SK-MEL-5 (cell line): Measurements from ENCODE around the gene AJAP1. TPM values are rescaled to one million over a fixed set of nuclear protein-coding genes. Genes with fewer than 3 reads are reported as not detected.

Experiments
- DNase-seq: peaks from one replicate; pipeline ENCODE4 v3.0.0-alpha.2; 2016; ENCODE audit warnings: low read depth, low spot score
- in situ Hi-C: cut with HindIII; loops from 2 replicates; pipeline ENCODE4 v1.10.0; 2016; ENCODE audit warnings: low sequenced_read_pairs, high pct_unique_total_duplicates, low pct_unique_long_range_greater_than_20kb
- total RNA-seq: library from RNA; depleted of rRNA; stranded (reverse); fragments of >200 nt; shearing (Covaris generic); gene quantifications from 2 replicates; pipeline ENCODE4 v1.2.3, GENCODE V29; 2014

The AJAP1 gene
- total RNA-seq, 1 experiment from 2014 or later: not detected

DNA sequence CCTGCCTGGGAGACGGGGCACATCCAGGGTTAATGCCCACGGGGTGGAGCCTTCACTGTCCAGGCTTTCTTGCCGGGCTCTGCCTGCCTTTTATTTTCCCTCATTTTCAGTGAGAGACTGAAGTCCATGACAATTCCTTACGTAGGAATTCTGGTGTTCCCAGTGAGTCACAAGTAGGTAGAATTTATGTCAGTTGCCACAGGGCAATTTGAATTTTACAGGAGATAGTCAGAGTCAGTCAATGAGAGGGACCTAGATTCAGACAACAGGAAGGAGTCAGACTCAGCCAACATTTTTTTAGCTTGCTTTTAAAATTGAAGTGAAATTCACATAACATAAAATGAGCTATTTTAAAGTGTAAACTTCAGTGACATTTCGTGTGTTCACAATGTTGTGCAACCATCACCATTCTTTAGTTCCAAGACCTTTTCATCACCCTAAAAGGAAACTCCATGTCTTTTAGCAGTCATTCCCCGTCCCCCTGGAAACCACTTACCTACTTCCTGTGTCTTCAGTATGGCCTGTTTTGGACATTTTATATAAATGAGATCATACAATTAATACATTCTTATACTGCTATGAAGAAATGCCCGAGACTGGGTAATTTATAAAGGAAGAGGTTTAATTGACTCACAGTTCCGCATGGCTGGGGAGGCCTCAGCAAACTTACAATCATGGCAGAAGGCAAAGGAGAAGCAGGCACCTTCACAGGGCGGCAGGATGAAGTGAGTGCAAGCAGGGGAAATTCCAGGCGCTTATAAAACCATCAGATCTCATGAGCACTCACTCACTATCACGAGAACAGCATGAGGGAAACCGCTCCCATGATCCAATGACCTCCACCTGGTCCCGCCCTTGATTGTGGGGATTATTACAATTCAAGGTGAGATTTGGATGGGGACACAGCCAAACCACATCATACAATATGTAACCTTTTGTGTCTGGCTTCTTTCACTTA, 14.6 kb downstream of the AJAP1 start:
- in situ Hi-C loops: no loop called here
- DNase-seq: no peak

DNA sequence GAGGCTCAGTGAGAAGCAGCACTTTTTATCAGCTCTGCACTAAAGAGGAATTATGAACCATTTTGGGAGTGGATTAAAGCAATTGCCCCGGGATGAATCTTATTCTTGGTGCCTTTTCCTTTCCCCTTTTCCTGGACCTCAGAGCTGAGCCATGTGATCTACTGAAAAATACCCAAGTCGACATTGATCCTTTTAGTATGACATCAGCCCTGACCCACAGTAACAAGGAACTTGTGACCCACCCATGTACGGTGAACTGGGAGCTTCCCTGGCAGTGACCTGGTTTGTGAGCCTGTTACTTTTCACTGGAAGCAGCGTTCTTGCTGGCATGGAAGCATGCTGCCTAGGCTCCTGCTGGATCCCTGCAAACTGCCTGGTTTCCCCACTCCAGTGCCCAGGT, 15.9 kb downstream of the AJAP1 start:
- no peak for DNase-seq
- in situ Hi-C loops: no loop called here

DNA sequence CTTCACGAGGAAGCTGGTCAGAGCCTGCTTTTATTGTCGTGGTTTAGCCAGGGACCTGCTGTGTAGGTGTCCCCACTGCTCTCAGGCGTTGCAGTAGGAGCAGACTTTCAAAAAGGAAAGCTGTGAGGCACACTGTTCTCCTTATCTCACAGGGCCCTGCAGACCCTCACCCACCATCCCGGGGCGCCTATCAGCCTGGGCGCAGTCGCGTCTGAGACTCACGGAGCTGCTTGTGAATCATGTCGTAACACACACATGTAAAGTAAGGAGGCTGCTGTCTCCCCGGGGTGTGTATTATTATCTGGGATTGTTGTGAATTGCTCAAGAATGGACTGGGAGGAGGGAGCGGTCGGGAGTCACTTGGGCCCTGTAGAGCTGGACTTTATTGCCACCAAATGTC, 17.4 kb downstream of the AJAP1 start:
- no peak for DNase-seq
- in situ Hi-C loops: no loop called here

DNA sequence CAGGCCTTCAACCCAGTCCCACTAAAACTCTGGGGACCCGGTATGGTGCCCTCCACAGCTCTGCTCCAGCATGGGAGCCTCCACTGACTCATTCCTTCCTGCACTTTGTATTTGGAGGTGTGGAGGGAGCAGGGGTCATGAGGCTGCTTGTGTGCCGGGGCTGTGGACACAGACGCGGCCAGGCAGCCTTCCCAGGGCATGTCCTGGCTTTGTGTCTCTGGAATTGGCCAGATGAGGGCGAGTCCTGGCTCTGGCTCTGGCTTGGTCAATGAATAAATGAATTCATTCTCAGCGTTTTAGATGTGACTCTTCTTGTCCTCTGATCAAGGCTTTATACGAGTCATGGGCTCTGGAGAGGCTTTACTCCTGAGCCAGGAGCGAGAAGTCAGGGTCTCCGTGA, 19.1 kb downstream of the AJAP1 start:
- in situ Hi-C loops: no loop called here

DNA sequence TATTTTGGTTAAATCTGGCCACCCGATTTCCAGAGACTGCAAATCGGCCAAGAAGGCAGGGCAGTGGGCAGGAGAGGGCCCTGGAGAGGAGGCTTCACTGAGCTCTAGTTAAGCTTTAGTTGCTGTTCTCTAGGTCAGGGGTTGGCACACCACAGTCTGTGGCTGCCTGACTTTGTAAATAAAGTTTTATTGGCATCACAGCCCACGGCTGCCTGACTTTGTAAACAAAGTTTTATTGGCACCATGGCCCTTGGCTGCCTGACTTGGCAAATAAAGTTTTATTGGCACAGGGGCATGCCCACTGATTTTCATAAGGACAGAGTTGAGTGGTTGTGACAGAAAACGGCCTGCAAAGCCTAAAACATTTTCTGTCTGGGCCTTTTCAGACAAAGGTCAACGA, 19.7 kb downstream of the AJAP1 start:
- in situ Hi-C loops: no loop called here
- DNase-seq: no peak

More for the DNA sequence above, 19.1 kb downstream of the AJAP1 start:
- no peak for DNase-seq

DNA sequence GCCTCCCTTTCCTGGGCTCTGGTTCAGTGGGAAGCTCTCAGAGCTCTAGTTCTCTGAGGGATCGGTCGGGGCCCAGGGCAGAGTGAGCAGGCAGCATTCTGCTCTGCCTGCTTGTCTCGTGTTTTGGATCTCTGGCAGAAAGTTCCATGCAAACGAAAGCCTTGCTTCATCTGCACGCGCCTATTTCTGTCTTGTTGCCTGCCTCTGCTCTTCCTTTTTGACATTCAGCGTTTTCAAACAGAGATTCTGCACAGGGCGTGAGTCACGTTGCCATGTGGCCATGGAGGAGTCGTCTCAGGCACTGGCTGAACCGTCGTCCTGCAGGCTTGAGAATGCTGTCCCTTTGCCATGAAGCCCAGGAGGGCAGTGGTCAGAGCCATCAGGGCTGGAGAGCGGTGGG, 20.3 kb downstream of the AJAP1 start:
- in situ Hi-C loops: no loop called here
- no peak for DNase-seq

DNA sequence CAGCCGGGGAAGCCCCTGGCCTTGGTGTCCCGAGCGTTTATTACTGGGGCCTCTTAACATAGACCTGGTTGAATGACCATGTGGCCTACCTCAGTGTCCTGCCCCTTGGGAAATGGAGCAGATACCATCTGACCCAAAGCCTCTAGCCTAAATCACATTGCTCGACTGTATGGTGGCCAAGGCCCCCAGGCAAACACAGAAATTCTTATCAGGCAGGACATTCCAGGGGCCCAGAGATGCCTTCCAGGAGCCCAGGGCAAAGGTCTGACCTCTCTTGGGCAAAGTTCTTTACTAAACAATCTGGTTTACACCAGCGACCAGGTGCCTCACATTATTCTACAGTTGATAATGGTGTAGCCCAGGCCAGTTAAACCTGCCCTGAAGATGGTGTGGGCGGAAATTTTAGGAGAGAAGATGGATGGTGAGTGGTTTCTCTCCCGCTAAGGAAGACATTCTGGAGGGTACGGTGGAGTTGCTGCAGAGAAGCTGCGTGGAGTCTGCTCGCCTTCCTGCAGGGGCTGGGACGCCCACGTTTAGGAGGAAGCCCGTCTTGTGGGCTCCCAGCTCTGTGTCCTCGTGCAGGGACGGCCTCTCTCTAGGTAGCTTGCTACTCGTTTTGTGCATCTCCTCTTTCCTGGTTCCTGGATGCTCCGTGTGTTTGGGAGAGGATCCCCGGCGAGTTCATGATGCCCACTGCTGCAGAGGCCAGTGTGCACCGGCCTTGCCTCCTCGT, 21.2 kb downstream of the AJAP1 start:
- in situ Hi-C loops: no loop called here
- no peak for DNase-seq

DNA sequence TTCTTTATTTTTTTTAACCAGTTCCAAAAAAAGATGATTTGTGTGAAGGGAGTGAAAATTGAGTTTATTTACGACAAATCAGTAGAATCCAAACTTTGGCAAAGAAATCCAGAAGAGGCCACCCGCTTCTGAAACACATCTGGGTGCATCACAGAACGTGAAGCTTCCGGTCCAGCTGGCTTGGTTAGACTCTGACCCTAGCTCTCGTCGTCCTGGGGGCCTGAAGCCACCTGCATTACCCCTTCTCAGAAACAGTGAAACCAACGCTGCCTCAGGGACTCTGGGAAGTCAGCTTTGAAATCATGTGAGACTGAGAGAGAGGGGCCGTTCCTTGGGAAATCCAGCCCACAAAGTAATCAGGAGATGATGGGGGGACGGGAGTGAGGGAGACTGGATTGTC, 21.8 kb downstream of the AJAP1 start:
- DNase-seq: no peak
- in situ Hi-C loops: no loop called here

DNA sequence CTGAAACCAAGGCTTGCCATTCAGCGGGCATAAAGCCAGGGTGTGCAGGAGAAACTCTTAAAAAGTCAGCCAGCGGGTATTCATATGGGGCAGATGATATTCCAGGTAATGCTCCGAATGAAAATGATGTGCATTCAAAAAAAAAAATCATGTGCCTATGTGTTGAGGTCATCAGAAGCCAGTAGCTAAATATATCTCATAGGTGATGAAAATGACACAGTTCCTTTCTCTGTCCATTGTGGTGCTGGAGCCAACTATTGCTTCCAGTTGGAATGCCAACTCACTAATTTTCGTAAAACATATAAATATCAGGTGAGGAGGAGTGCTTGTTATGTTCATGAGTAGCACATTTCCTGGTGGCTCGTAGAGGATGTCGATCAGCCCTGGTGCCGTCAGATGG, 23.2 kb downstream of the AJAP1 start:
- in situ Hi-C loops: no loop called here
- no peak for DNase-seq

DNA sequence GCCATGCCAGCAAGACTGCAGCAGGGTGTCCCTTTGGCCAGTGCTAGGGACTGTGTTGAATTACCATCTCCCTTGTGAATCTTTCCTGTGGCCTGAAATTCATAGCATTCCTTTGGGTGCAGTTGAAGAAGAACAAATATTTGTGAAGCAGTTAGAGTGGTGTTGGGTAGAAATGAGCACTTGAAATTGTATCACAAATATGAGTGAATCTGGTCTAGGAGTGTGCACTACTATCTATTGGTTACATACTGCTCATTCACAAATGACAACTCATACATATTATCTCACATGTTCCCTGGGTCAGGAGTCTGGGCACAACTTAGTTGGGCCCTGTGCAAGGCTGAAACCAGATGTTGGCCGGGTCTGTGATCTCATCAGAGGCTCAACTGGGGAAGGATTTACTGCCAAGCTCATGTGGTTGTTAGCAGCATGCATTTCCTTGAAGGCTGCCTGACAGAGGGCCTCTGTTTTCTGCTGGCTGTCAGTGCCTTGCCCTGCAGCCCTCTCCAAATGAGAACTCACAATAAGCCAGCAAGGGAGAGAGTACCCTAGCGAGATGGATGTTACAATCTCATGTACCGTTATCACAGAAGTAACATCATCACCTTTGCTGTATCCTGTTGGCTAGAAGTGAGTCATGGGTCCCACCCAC, 23.8 kb downstream of the AJAP1 start:
- in situ Hi-C loops: no loop called here
- DNase-seq: no peak

DNA sequence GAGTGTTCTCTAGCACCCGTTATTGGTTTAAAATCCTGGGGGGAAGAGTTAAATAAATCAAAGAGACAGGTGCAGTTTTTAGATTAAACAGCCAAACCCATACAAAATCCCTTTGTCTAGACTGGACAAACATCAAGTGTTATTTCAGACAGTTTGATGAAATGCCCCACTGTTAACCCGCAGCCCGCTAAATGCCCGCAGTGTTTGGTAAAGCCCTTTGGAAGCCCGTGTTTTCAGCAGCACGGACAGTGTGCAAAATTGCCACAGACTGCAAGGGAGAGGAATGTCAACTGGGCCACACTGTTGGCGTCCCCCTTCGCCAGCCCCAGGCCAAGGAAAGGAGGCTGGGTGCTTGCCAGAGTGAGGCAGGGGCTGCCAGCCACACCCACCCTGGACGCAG, 26.6 kb downstream of the AJAP1 start:
- in situ Hi-C loops: no loop called here
- no peak for DNase-seq

DNA sequence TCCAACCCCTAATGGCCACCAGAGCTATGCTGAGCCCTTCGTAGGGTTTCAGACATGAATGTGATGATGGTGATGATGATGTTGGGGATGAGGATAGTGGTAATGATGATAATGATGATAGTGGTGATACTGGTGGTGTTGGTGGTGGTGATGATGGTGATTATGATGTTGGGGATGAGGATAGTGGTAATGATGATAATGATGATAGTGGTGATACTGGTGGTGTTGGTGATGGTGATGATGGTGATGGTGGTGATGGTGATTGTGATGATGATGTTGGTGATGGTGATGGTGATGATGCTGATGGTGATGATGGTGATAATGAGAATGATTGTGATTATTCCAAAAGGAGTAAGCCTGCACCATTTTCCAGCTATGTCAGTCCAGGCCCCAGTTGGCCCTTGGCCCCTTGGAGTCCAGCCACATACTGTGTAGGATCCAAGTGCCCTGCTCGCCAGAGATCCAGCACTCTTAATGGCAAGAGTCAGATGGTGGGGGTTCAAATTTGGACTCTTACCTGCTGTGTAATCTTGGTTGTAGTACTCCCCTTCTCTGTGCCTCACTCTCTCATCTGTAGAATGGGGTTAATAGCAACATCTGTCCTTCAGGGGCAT, 28.3 kb downstream of the AJAP1 start:
- in situ Hi-C loops: no loop called here

DNA sequence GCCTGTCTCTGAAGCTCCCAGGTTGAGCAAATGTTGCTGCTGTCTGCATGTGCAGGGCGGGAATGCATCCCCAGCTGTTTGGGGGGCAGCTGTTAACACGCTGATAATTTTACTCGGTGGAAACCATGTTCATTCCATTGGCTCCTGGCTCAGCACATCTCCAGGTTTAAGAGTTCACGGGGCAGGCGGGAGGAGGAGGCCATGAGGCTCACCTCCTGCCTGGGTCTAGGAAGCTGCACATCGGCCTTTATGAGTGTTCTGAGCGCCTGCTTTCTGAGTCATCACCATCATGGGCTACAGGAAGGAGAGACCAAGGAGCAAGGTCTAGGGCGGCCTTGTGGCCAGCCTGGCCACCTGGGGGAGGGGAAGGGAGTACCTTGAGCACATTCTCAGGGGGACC, 29.7 kb downstream of the AJAP1 start:
- no peak for DNase-seq
- in situ Hi-C loops: no loop called here

More for the DNA sequence above, 28.3 kb downstream of the AJAP1 start:
- DNase-seq: no peak

DNA sequence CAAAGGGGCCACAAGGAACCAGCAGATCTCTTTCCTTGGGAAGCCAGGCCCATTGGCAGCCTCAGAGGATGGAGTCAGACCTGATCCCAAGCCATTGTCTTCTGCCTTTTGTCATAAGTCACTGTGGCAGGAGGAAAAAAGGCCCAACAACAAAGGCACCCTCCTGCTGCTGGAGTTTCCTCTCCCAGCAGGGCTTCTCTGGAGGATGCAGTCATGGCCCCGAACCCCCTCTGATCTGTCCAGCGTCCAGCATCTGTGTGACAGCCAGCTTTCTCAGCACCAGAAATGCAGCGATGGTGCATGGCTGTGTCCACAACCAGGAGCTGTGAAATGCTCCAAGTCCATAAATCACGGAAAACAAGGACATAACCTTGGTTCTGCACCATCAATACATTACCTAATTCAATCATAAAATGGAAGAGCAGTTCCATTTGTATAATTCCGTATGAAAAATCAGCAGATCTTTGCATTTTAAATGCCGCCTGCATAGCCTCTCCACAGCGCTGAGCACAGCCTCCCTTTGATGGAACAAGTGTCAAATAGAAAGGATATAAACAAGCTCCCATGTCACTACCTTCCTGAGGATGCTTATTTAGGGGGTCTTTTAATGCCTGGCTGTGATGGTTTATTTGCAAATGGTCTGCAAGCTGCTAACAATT, 30.6 kb downstream of the AJAP1 start:
- no peak for DNase-seq
- in situ Hi-C loops: no loop called here

DNA sequence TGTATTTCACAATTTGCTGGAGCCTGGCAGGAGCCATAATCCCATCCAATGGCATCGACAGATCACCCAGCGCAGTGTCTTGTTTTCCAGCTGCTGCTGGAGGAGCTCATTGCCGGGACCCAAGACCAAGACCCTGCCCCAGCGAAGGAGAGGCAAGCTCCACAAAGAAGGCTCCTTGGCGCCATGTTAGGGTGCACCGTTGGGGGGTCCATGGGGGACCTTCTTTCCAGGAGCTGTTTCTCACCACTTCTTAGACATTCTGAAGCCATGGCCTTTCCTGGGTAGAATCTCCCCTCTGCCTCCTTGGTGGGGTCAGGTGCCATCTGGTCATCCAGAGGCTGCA, 31.1 kb downstream of the AJAP1 start:
- in situ Hi-C loops: no loop called here
- no peak for DNase-seq

DNA sequence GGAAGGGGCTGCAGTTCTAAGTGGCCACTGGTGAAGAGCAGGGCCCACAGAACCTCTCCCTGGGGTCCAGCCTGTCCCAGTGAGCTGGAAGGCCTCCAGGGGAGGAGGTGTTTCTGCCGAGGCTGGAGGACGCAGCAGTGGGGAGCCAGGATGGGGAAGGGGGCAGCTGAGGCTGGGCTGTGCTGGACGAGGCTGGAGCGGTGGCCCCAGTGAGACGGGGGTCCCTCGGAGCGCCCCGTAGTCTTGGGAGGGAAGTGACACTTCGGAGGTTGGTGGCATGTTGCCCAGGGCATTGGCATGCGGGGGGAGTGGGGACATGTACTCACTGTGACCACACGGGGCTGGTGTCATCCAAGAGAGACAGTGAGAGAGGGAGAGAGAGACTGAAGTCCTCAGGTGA, 33.5 kb downstream of the AJAP1 start:
- in situ Hi-C loops: no loop called here

DNA sequence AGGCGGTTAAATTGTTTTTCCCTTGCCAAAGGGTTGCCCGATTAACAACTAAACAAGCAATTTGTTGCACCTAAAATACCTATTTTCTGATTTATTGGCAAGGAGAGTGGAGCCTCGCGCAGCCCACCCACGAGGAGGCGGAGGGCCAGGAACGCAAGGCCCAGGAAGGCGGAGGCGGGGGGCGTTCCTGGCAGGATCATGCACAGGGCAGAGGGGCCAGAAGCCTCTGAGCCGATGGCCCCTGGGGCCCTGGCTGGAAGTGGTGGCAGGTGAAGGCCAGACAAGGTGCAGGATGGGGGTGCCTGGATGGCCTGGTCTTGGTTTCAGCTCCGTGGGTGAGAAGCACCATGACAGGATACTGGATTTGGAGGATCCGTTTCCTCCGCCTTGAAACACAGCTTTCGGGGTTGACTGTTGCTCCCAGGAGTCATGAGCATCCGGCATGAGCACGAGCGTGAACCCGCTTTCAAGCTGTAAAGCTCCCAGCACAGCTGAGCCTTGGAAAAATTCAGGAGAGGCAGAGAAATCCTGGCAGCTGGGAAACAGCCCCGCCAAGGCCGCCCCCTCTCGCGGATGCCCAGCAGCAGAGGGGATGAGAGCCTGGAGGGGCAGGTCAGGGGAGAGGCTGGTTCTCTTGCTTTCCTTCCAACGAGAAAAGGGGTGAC, 35.0 kb downstream of the AJAP1 start:
- in situ Hi-C loops: no loop called here

More for the DNA sequence above, 33.5 kb downstream of the AJAP1 start:
- DNase-seq: no peak

More for the DNA sequence above, 35.0 kb downstream of the AJAP1 start:
- no peak for DNase-seq
